ENCODE measurements around the gene PTPN20.
A peak's percentile ranks its signal among the peaks of the same experiment; 100 is the strongest.
"Not testable (repeated sequence)": the region's sequence is repeated elsewhere in the genome, so short reads cannot be mapped to it uniquely, and the experiment has no call there.

Gene PTPN20

GRCh38 chr10:46948687-46949518, 37.7 kb downstream of the PTPN20 start:
- not testable (repeated sequence) for H3K27ac ChIP-seq; DNase-seq (ENCODE audit: low read depth, low spot score)

GRCh38 chr10:46952540-46952939, 41.3 kb downstream of the PTPN20 start:
- DNase-seq (ENCODE audit: low read depth, low spot score) = peak; percentile 0
- H3K27ac ChIP-seq = not testable (repeated sequence)

- DNase-seq (ENCODE audit: low read depth, low spot score); H3K27ac ChIP-seq: not testable (repeated sequence)
Measured at GRCh38 chr10:46960742-46961141, 49.5 kb downstream of the PTPN20 start.

GRCh38 chr10:46963356-46963755, 52.1 kb downstream of the PTPN20 start:
- not testable (repeated sequence) for H3K27ac ChIP-seq; DNase-seq (ENCODE audit: low read depth, low spot score)

- not testable (repeated sequence) for H3K27ac ChIP-seq; DNase-seq (ENCODE audit: low read depth, low spot score)
Measured at GRCh38 chr10:46967013-46967412, 55.8 kb downstream of the PTPN20 start.

- H3K27ac ChIP-seq; DNase-seq (ENCODE audit: low read depth, low spot score): not testable (repeated sequence)
Measured at GRCh38 chr10:46980223-46980622, 69.0 kb downstream of the PTPN20 start.

- not testable (repeated sequence) for DNase-seq (ENCODE audit: low read depth, low spot score); H3K27ac ChIP-seq
Measured at GRCh38 chr10:46987233-46987924, 76.2 kb downstream of the PTPN20 start.

- no peak for DNase-seq (ENCODE audit: low read depth, low spot score)
- H3K27ac ChIP-seq = no peak overlapping the region
Measured at GRCh38 chr10:46992803-46993561, 81.8 kb downstream of the PTPN20 start.

- no peak for DNase-seq (ENCODE audit: low read depth, low spot score)
- H3K27ac ChIP-seq = no peak overlapping the region
Measured at GRCh38 chr10:46995234-46995633, 84.0 kb downstream of the PTPN20 start.

GRCh38 chr10:46998192-46998591, 87.0 kb downstream of the PTPN20 start:
- no peak for DNase-seq (ENCODE audit: low read depth, low spot score)
- H3K27ac ChIP-seq = no peak overlapping the region

GRCh38 chr10:46998595-46998994, 87.4 kb downstream of the PTPN20 start:
- no peak for DNase-seq (ENCODE audit: low read depth, low spot score)
- H3K27ac ChIP-seq = no peak overlapping the region

- DNase-seq (ENCODE audit: low read depth, low spot score) = no peak
Measured at GRCh38 chr10:46999217-46999616, 88.0 kb downstream of the PTPN20 start.

GRCh38 chr10:47008769-47009168, 97.5 kb downstream of the PTPN20 start:
- H3K27ac ChIP-seq = no peak overlapping the region
- no peak for DNase-seq (ENCODE audit: low read depth, low spot score)

More at GRCh38 chr10:46999217-46999616, 88.0 kb downstream of the PTPN20 start:
- no peak overlapping the region for H3K27ac ChIP-seq

- no peak overlapping the region for H3K27ac ChIP-seq
- no peak for DNase-seq (ENCODE audit: low read depth, low spot score)
Measured at GRCh38 chr10:47009215-47009838, 98.1 kb downstream of the PTPN20 start.

GRCh38 chr10:47010036-47010435, 98.8 kb downstream of the PTPN20 start:
- DNase-seq (ENCODE audit: low read depth, low spot score) = no peak
- H3K27ac ChIP-seq = no peak overlapping the region

- DNase-seq (ENCODE audit: low read depth, low spot score) = no peak
- H3K27ac ChIP-seq = no peak overlapping the region
Measured at GRCh38 chr10:47012214-47012613, 101.0 kb downstream of the PTPN20 start.

- H3K27ac ChIP-seq = no peak overlapping the region
- no peak for DNase-seq (ENCODE audit: low read depth, low spot score)
Measured at GRCh38 chr10:47013507-47014154, 102.4 kb downstream of the PTPN20 start.

GRCh38 chr10:47015404-47015803, 104.2 kb downstream of the PTPN20 start:
- no peak overlapping the region for H3K27ac ChIP-seq
- DNase-seq (ENCODE audit: low read depth, low spot score) = no peak

- no peak overlapping the region for H3K27ac ChIP-seq
- no peak for DNase-seq (ENCODE audit: low read depth, low spot score)
Measured at GRCh38 chr10:47016564-47016963, 105.3 kb downstream of the PTPN20 start.
